GM19438 (cell line): ENCODE data around the gene KIAA1549.

ENCODE experiments used
- ATAC-seq: cut with Tn5 transposase; IDR thresholded peaks from one replicate; pipeline ENCODE4 v1.9.1; 2021; ENCODE audit warnings: low read depth; ENCODE audit not compliant: unreplicated experiment

KIAA1549 gene

GRCh38 chr7:138887872-138888656, 93.1 kb downstream of the KIAA1549 start:
- no peak for ATAC-seq

DNA sequence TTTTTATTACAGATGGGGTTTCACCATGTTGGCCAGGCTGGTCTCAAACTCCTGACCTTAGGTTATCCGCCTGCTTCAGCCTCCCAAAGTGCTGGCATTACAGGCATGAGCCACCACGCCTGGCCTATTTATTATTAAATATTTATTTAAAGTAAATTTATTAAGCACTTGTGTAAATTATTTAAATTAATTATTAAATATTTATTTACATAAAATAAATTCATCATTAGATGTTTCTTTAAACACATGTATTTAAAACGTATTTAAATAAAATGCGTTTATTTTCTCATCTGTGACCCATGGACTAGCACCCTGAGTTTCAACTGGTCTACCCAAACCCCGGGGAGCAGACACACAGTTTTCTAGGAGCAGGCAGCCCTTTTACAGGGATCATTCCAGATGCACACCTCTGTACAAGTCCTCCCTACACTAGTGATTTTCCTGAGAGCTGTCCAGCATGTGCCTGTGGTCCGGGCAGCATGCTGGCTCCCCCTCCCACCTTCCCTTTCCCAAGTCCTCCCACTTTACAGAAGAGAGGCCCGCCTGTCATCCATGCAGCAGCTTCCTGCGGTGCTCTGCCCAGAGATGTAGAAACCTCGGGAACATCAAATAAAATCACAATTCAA, 94.0 kb downstream of the KIAA1549 start:
- ATAC-seq = no peak

GRCh38 chr7:138886501-138886917, 94.7 kb downstream of the KIAA1549 start:
- ATAC-seq = peak; percentile 88

- ATAC-seq = no peak
These were observed 95.6 kb downstream of the KIAA1549 start for GRCh38 chr7:138885383-138886147.

DNA sequence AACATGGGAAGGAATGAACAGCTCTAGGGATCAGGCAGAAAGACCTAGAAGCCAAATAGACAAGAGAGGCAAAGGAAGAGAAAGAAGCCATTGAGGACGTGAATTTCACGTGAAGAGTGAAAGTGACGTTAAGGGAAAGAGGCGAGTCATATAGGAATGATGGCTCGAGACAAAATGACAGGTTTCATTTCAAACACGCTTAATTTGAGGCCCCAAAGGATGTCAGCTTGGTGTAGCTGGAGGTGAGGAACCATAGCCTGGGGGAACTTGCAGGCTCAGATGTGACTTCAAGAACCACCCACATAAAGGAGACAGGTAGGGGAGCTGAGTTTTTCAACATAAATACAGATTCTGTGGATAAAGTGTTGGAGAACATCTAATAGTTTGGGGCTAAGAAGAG, 98.9 kb downstream of the KIAA1549 start:
- ATAC-seq = no peak

GRCh38 chr7:138881579-138882188, 99.5 kb downstream of the KIAA1549 start:
- ATAC-seq = no peak

DNA sequence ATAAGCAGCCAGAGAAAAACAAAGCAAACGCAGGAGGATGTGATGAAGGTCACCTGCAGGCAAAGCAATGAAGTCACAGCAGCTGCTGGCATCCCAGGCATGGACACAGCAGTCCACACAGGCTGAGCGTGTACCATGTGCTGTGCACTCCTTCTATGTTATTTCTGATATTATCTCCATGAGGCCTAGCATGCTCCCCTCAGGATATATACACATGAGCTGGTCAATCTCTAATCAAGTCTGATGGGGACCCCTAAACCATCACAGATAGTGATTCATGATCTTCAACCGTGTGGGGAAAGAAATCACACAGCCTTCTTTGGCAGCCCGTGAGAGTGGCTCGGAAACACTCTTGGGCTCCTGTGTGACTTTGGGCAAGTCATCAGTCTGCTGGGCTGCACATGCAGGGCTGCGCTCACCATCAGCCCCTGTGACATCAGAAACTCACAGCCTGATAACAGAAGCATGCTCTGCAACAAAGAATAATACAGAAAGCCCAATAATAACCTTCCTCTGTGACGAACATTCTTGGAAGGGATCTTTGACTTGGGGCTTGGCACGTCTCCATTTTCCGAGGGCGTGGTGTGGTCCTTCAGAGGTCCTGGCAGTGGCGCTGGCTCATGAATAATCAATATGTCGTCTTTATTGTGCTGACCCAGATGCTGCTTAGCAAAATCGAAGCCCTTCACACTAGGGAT, 100.2 kb downstream of the KIAA1549 start:
- ATAC-seq = no peak

DNA sequence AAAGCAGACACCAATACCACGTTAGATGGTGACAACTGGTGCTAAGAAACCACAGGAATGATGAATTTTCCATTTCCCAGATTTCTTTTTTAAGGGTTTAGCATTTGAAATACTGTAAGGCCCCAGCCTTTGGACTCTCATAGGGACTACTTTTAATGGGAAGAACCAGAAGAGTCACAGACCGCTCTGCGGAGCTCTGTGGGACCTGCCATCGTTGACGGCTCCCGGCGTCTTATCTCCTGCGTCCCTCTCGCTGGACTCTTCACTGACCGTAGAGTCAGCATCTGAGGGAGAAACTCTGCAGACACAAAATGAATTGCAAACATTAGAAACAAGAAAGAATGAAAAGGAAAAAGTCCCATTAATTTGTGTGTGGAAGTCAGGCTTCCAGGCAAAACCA, 101.8 kb downstream of the KIAA1549 start:
- no peak for ATAC-seq

GRCh38 chr7:138878856-138879255, 102.3 kb downstream of the KIAA1549 start:
- no peak for ATAC-seq

DNA sequence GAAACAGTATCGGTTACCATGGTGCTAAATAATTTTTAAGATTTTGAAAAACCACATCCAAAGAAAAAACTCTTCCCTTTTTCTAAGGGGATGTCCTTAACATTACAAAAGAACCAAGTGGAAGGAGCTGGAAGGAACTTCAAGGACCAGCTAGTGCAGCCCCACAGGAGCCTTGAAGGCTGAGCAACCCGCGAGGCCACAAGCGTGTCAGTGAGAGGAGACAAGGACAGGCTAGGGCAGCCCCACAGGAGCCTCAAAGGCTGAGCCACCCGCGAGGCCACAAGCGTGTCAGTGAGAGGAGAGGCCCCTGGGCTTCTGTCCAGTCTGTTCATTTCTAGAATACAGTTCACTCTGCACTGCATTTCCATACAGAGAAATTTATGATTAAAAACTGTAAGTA, 103.1 kb downstream of the KIAA1549 start:
- no peak for ATAC-seq

DNA sequence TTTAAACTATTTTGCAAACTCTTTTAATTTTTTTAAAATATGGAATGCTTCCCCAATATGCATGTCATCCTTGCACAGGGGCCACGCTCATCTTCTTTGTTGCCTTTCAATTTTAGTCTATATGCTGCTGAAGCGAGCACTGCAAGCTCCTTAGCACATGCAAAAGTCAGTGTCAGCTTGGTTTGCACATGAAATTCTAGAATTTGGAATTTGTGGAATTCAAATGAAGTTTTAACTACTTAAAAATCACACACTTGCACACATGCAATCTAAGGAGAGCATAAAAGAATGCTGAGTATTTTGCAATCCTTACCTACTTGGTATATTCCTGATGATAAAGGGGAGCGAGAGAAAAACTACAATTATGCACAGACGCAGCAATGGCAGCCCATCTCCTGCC, 104.9 kb downstream of the KIAA1549 start:
- ATAC-seq = no peak

DNA sequence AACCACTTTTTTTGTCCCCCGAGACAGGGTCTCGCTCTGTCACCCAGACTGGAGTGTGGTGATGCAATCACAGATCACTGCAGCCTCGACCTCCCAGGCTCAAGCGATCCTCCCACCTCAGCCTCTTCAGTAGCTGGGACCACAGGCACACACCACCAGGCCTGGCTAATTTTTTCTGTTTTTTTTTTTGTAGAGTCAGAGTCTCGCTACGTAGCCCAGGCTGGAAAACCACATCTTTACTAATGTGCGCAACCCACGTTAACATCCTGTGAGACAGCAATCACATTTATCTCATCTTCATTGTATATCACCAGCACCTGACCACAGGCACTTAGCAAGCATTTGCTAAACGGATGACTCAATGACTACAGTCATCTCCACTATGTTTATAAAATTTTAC, 105.4 kb downstream of the KIAA1549 start:
- no peak for ATAC-seq

DNA sequence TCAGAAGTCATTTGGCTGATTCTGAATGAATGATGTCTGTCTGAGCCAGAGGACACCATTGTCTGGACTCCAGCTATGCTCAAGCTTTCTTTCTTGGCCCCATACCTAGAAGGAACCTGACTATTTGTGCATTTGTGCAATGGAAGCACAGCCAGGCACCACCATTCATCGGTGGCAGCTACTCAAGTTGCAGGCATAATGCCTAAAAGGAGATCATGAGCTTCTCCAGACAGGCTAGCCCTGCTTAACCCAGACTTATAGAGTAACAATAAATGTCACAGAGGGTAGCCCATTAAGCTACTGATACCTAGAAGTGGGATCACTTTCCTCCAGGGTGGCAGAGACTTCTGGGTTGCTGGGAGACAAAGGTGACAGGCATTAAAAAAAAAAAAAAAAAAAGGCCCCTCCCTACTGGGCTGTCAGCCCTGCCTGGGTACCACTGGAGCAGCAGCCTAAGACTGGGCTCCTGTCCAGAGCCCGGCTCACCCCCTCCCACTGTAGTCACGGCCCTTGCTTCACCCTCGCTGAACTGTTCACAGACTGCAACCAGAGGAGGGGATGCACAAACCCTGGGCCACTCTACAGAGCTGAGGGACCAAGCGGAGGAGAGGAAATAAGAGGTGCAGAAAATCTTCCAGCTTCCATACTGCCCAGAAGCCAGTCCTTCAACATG, 107.8 kb downstream of the KIAA1549 start:
- ATAC-seq = no peak

DNA sequence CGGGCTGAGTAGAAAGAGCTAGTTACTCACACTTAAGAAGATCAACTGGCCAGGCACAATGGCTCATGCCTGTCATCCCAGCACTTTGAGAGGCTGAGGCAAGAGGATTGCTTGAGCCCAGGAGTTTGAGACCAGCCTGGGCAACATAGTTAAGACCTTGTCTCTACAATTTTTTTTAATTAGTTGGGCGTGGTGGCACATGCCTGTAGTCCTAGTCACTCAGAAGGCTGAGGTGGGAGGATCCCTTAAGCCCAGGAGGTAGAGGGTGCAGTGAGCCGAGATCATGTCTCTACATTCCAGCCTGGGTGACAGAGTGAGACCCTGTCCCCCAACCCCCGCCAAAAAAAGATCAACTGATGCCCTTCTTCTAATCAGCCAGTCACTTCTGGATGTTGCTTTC, 108.6 kb downstream of the KIAA1549 start:
- no peak for ATAC-seq

GRCh38 chr7:138871814-138872090, 109.4 kb downstream of the KIAA1549 start:
- no peak for ATAC-seq

DNA sequence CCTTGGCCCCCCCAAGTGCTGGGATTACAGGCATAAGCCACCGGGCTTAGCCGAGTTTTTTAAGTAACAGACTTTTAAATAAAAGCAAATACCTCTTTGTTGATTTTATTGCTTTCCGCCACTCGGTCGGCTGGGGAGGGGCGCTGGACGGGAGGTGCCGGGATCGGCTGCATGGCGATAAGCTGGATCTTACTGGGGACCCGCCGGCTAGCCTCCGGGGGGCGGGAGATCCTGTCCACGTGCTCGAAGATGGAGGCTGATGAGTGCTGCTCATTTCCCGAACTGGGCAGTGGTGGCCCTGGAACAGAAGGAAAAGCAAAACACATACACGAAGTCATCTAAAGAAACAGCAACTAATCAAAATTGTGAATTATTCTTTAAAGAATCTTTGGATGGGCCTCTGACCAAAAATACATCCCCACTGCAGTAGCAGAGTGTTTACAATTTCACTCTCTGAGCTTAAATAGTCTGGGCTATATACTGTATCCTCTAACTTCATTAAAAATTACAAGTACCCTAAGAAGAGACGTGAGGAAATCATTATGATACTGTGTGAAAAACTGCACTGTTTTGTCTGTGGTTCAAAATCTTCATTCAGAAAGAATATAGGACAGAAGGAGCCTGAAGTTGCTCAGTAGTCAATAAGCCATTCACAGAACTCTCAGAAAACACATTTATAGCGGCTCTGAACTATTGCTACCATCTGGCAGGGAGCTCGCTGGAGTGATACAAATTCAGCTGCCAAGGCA, 110.0 kb downstream of the KIAA1549 start:
- ATAC-seq = no peak

DNA sequence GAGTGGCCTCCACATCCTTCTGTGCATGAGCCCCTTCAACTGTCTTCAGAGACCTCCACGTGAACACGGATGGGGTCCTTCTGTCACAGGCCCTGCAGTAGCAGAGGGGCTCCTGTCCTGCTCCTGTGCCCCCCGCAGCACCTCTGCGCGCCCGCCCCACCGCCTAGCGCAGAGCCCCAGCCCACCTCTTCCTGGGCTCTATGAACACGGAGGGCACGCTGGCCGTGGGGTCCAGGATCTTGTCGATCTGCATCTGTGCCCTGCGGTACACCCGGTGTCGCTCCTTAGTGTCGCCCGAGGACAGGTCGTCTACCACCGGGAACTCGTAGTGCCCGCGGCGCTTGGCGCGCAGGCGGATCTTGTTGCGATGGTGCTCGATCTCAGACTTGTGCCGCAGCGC, 111.8 kb downstream of the KIAA1549 start:
- no peak for ATAC-seq

- no peak for ATAC-seq
These were observed 112.5 kb downstream of the KIAA1549 start for GRCh38 chr7:138868711-138869110.

DNA sequence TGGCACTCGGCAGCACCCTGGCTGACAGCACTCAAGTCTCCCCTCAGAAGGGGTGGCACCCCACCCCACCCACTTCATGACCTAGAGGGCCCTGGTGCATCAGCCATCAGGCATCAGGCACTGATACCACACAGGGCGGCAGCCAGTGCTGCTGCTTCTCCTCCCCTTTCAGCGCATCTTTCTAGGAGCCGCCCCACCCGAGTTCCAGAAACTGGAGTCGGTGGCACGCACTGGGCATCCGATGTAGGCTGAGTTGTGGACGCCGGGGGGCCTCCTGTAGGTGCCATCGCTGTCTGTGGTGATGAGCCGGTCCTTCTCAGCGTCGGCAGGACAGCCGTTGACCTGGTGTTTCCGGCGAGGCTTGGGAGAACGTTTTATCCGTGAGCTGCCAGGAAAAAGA, 113.4 kb downstream of the KIAA1549 start:
- no peak for ATAC-seq

GRCh38 chr7:138866353-138866752, 114.8 kb downstream of the KIAA1549 start:
- ATAC-seq = no peak
